GM12891 (cell line): ENCODE measurements around the gene PAIP2.

ENCODE experiments used
- PAX5 ChIP-seq: IDR thresholded peaks from 2 replicates; pipeline ENCODE4 v1.6.1; 2011; ENCODE audit warnings: low read length, moderate library complexity, mild to moderate bottlenecking; ENCODE audit not compliant: insufficient read depth, severe bottlenecking
- POLR2A ChIP-seq: IDR thresholded peaks from 2 replicates; pipeline ENCODE4 v1.6.1; 2011; ENCODE audit warnings: low read depth, low read length, control low read depth
- POLR2AphosphoS5 ChIP-seq: IDR thresholded peaks from 2 replicates; pipeline ENCODE4 v1.6.1; 2011; ENCODE audit warnings: low read depth, low read length, control low read depth
- POU2F2 ChIP-seq: IDR thresholded peaks from 2 replicates; pipeline ENCODE4 v1.6.1; 2011; ENCODE audit warnings: low read depth, mild to moderate bottlenecking, control low read depth, low read length, moderate library complexity
- SPI1 ChIP-seq: IDR thresholded peaks from 2 replicates; pipeline ENCODE4 v1.6.1; 2011; ENCODE audit warnings: low read depth, low read length, control low read depth
- TAF1 ChIP-seq: IDR thresholded peaks from 2 replicates; pipeline ENCODE4 v1.6.1; 2011; ENCODE audit warnings: low read depth, low read length, control low read depth

GRCh38 chr5:139308797-139309196, 32.9 kb upstream of the PAIP2 start:
- TF ChIP-seq POLR2A (no peak), POLR2AphosphoS5 (no peak), SPI1 (no peak), PAX5 (no peak), POU2F2 (no peak), TAF1 (no peak)
